HUES6 (cell line): ENCODE measurements around the gene PLEK2.
A peak's percentile ranks its signal among the peaks of the same experiment; 100 is the strongest.
"Not testable (repeated sequence)": the region's sequence is repeated elsewhere in the genome, so short reads cannot be mapped to it uniquely, and the experiment has no call there.

Source experiments
- H3K27ac ChIP-seq: 2 replicates; pipeline ENCODE4 v1.7.0; 2013; ENCODE audit warnings: low read depth, mild to moderate bottlenecking, low read length, inconsistent platforms
- H3K27me3 ChIP-seq: 2 replicates; pipeline ENCODE4 v1.6.1; 2013; ENCODE audit warnings: low read length; ENCODE audit not compliant: control insufficient read depth, insufficient read depth
- H3K36me3 ChIP-seq: 2 replicates; pipeline ENCODE4 v1.6.1; 2013; ENCODE audit warnings: low read length; ENCODE audit not compliant: control insufficient read depth, insufficient read depth
- H3K4me1 ChIP-seq: 2 replicates; pipeline ENCODE4 v1.6.1; 2013; ENCODE audit warnings: low read length; ENCODE audit not compliant: control insufficient read depth, insufficient read depth
- H3K4me3 ChIP-seq: 2 replicates; pipeline ENCODE4 v1.5.1; 2013; ENCODE audit warnings: low read depth, low read length
- H3K9ac ChIP-seq: one replicate; pipeline ENCODE4 v1.6.1; 2013; ENCODE audit warnings: mild to moderate bottlenecking, low read length
- H3K9me3 ChIP-seq: 2 replicates; pipeline ENCODE4 v1.6.1; 2013; ENCODE audit warnings: low read depth, low read length; ENCODE audit not compliant: control insufficient read depth, insufficient read depth

The PLEK2 gene

GRCh38 chr14:67416810-67417209 lies 4.8 kb upstream of the PLEK2 start:
- Histone ChIP-seq H3K27me3 (peaks cover 12% of the 10 kb centered on the region), H3K36me3 (no peaks in the 10 kb centered on the region), H3K9me3 (no peaks in the 10 kb centered on the region), H3K4me3 (no peak overlapping the region), H3K4me1 (peaks cover 20% of the 10 kb centered on the region; the same call in 1 of the 2 replicates), H3K9ac (no peak overlapping the region), H3K27ac (no peak overlapping the region)

- H3K27ac ChIP-seq, result no peak overlapping the region
- no peak overlapping the region for H3K9ac ChIP-seq
- H3K4me3 ChIP-seq, result no peak overlapping the region
- peaks cover 20% of the 10 kb centered on the region for H3K27me3 ChIP-seq
- H3K4me1 ChIP-seq, result peaks cover 20% of the 10 kb centered on the region; the same call in 1 of the 2 replicates
- no peaks in the 10 kb centered on the region for H3K36me3 ChIP-seq
- no peaks in the 10 kb centered on the region for H3K9me3 ChIP-seq
These were observed 4.1 kb upstream of the PLEK2 start for GRCh38 chr14:67416085-67416484.

GRCh38 chr14:67415610-67416009 lies 3.6 kb upstream of the PLEK2 start:
- not testable (repeated sequence) for H3K9me3 ChIP-seq, H3K9ac ChIP-seq, H3K27ac ChIP-seq, H3K4me3 ChIP-seq, H3K36me3 ChIP-seq
- Histone ChIP-seq H3K4me1 (peaks cover 20% of the 10 kb centered on the region; the same call in 1 of the 2 replicates), H3K27me3 (peaks cover 20% of the 10 kb centered on the region)

- Histone ChIP-seq H3K9me3 (no peaks in the 10 kb centered on the region), H3K36me3 (no peaks in the 10 kb centered on the region), H3K4me3 (no peak overlapping the region), H3K9ac (no peak overlapping the region), H3K27ac (no peak overlapping the region; the same call in 1 of the 2 replicates), H3K27me3 (peaks cover 20% of the 10 kb centered on the region), H3K4me1 (peaks cover 28% of the 10 kb centered on the region; the same call in 1 of the 2 replicates)
These were observed 2.1 kb upstream of the PLEK2 start for GRCh38 chr14:67413806-67414769.

- H3K9ac ChIP-seq, result no peak overlapping the region
- no peaks in the 10 kb centered on the region for H3K9me3 ChIP-seq
- H3K36me3 ChIP-seq, result no peaks in the 10 kb centered on the region
- H3K27me3 ChIP-seq, result peaks cover 20% of the 10 kb centered on the region
- no peak overlapping the region for H3K27ac ChIP-seq
- peak overlapping the region; percentile 60 for H3K4me3 ChIP-seq
- peaks cover 22% of the 10 kb centered on the region; the same call in 1 of the 2 replicates for H3K4me1 ChIP-seq
These were observed 595 bp downstream of the PLEK2 start for GRCh38 chr14:67411370-67411769.

- Histone ChIP-seq H3K9me3 (no peaks in the 10 kb centered on the region), H3K4me1 (peaks cover 22% of the 10 kb centered on the region; the same call in 1 of the 2 replicates), H3K4me3 (no peak overlapping the region), H3K27me3 (peaks cover 20% of the 10 kb centered on the region), H3K9ac (no peak overlapping the region), H3K27ac (no peak overlapping the region), H3K36me3 (no peaks in the 10 kb centered on the region)
These were observed 1.7 kb downstream of the PLEK2 start for GRCh38 chr14:67410313-67410712.

- Histone ChIP-seq H3K27me3 (peaks cover 20% of the 10 kb centered on the region), H3K4me3 (no peak overlapping the region), H3K9ac (no peak overlapping the region), H3K4me1 (peaks cover 20% of the 10 kb centered on the region; the same call in 1 of the 2 replicates), H3K27ac (no peak overlapping the region), H3K36me3 (no peaks in the 10 kb centered on the region), H3K9me3 (no peaks in the 10 kb centered on the region)
These were observed 2.5 kb downstream of the PLEK2 start for GRCh38 chr14:67409461-67409860.

GRCh38 chr14:67408122-67408801 lies 3.7 kb downstream of the PLEK2 start:
- not testable (repeated sequence) for H3K4me3 ChIP-seq, H3K27ac ChIP-seq, H3K9me3 ChIP-seq, H3K36me3 ChIP-seq, H3K9ac ChIP-seq
- H3K4me1 ChIP-seq, result peaks cover 11% of the 10 kb centered on the region; the same call in 1 of the 2 replicates
- H3K27me3 ChIP-seq, result peaks cover 20% of the 10 kb centered on the region

GRCh38 chr14:67405771-67406170 lies 6.2 kb downstream of the PLEK2 start:
- Histone ChIP-seq H3K36me3 (no peaks in the 10 kb centered on the region), H3K4me1 (peaks cover 11% of the 10 kb centered on the region; the same call in 1 of the 2 replicates), H3K4me3 (no peak overlapping the region), H3K27me3 (no peaks in the 10 kb centered on the region), H3K9me3 (no peaks in the 10 kb centered on the region), H3K9ac (no peak overlapping the region), H3K27ac (no peak overlapping the region)

- peaks cover 2% of the 10 kb centered on the region; the same call in 1 of the 2 replicates for H3K4me1 ChIP-seq
- H3K36me3 ChIP-seq, result no peaks in the 10 kb centered on the region
- H3K4me3 ChIP-seq, result no peak overlapping the region
- no peaks in the 10 kb centered on the region for H3K9me3 ChIP-seq
- no peak overlapping the region for H3K9ac ChIP-seq
- H3K27me3 ChIP-seq, result no peaks in the 10 kb centered on the region
- no peak overlapping the region for H3K27ac ChIP-seq
These were observed 11.5 kb downstream of the PLEK2 start for GRCh38 chr14:67400434-67400833.

GRCh38 chr14:67397536-67397935 lies 14.4 kb downstream of the PLEK2 start:
- Histone ChIP-seq H3K27ac (no peak overlapping the region), H3K36me3 (no peaks in the 10 kb centered on the region), H3K9me3 (no peaks in the 10 kb centered on the region), H3K4me3 (no peak overlapping the region), H3K27me3 (no peaks in the 10 kb centered on the region), H3K9ac (no peak overlapping the region), H3K4me1 (peaks cover 2% of the 10 kb centered on the region; the same call in 1 of the 2 replicates)
